GM12801 (cell line): ENCODE data around the gene UBE2E2.

Experiments used
- CTCF ChIP-seq: IDR thresholded peaks from one replicate; pipeline ENCODE4 v1.5.1; 2011; ENCODE audit warnings: control low read depth; ENCODE audit not compliant: insufficient read length; ENCODE audit errors: extremely low read depth

UBE2E2 gene

GRCh38 chr3:23252122-23252521 lies 49.0 kb downstream of the UBE2E2 start:
- TF ChIP-seq CTCF = no peak

- TF ChIP-seq CTCF = no peak
These were observed 50.1 kb downstream of the UBE2E2 start for GRCh38 chr3:23253214-23253613.

GRCh38 chr3:23254282-23254681 lies 51.2 kb downstream of the UBE2E2 start:
- TF ChIP-seq CTCF = no peak

GRCh38 chr3:23254835-23255234 lies 51.7 kb downstream of the UBE2E2 start:
- no peak for TF ChIP-seq CTCF

GRCh38 chr3:23256741-23257435 lies 53.8 kb downstream of the UBE2E2 start:
- TF ChIP-seq CTCF = no peak

GRCh38 chr3:23258110-23258509 lies 55.0 kb downstream of the UBE2E2 start:
- TF ChIP-seq CTCF = no peak

GRCh38 chr3:23259515-23259914 lies 56.4 kb downstream of the UBE2E2 start:
- TF ChIP-seq CTCF = no peak
